GM23338 (cell line): Measurements from ENCODE around the gene GUCY1A2. TPM values are rescaled to one million over a fixed set of nuclear protein-coding genes. Genes with fewer than 3 reads are reported as not detected.

Experiments used
- ATAC-seq: fragments of 200-7000 bp; cut with Tn5 transposase; 3 replicates; pipeline ENCODE4 v1.9.1; 2020
- DNase-seq: peaks from one replicate; pipeline ENCODE4 v3.0.0-alpha.2; 2015; ENCODE audit warnings: low spot score
- H2AFZ ChIP-seq: fragments of 200-600 bp; sonication (generic); 2 replicates; pipeline ENCODE4 v1.8.0; 2016; ENCODE audit warnings: antibody characterized with exemption, mild to moderate bottlenecking, moderate library complexity
- H3F3A ChIP-seq: fragments of 200-600 bp; sonication (generic); replicated peaks from 2 replicates; pipeline ENCODE4 v1.8.0; 2017; ENCODE audit warnings: antibody characterized with exemption, mixed run types, low read depth
- H3K27ac ChIP-seq: fragments of 200-600 bp; sonication (generic); 2 replicates; pipeline ENCODE4 v1.6.1; 2016; ENCODE audit warnings: low read depth
- H3K27me3 ChIP-seq: fragments of 200-600 bp; sonication (generic); 2 replicates; pipeline ENCODE4 v1.8.0; 2016; ENCODE audit warnings: mild to moderate bottlenecking, mixed run types, moderate library complexity; ENCODE audit not compliant: insufficient read depth
- H3K36me3 ChIP-seq: fragments of 200-600 bp; sonication (generic); 2 replicates; pipeline ENCODE4 v1.8.0; 2016; ENCODE audit warnings: mild to moderate bottlenecking; ENCODE audit not compliant: insufficient read depth
- H3K4me1 ChIP-seq: fragments of 200-600 bp; sonication (generic); 2 replicates; pipeline ENCODE4 v1.8.0; 2016; ENCODE audit warnings: mild to moderate bottlenecking, moderate library complexity; ENCODE audit not compliant: insufficient read depth
- H3K4me2 ChIP-seq: fragments of 200-600 bp; sonication (generic); 2 replicates; pipeline ENCODE4 v1.7.1; 2017; ENCODE audit warnings: mixed run types
- H3K4me3 ChIP-seq: fragments of 200-600 bp; sonication (generic); 2 replicates; pipeline ENCODE4 v1.6.1; 2016; ENCODE audit warnings: mixed run types
- H3K79me2 ChIP-seq: fragments of 200-600 bp; sonication (generic); replicated peaks from 2 replicates; pipeline ENCODE4 v1.8.0; 2017; ENCODE audit warnings: mild to moderate bottlenecking; ENCODE audit not compliant: insufficient read depth
- H3K9me2 ChIP-seq: fragments of 200-600 bp; sonication (generic); 2 replicates; pipeline ENCODE4 v1.8.0; 2017; ENCODE audit not compliant: insufficient read depth
- H4K20me1 ChIP-seq: fragments of 200-600 bp; sonication (generic); replicated peaks from 2 replicates; pipeline ENCODE4 v1.8.0; 2017; ENCODE audit warnings: mild to moderate bottlenecking; ENCODE audit not compliant: insufficient read depth
- H3K27ac Mint-ChIP-seq: 2 replicates; pipeline ENCODE4 v1.8.0; 2020; ENCODE audit warnings: inconsistent platforms, mild to moderate bottlenecking, moderate library complexity, mixed read lengths
- H3K27me3 Mint-ChIP-seq: 3 replicates; pipeline ENCODE4 v1.8.0; 2022; ENCODE audit warnings: low read depth, mild to moderate bottlenecking, moderate library complexity, mixed read lengths, inconsistent platforms; ENCODE audit not compliant: insufficient read depth, poor library complexity
- H3K36me3 Mint-ChIP-seq: 3 replicates; pipeline ENCODE4 v1.8.0; 2021; ENCODE audit warnings: low read depth, mild to moderate bottlenecking, inconsistent platforms, moderate library complexity, mixed read lengths
- H3K4me1 Mint-ChIP-seq: 3 replicates; pipeline ENCODE4 v1.8.0; 2020; ENCODE audit warnings: mild to moderate bottlenecking, inconsistent platforms, mixed read lengths
- H3K4me3 Mint-ChIP-seq: 3 replicates; pipeline ENCODE4 v1.8.0; 2021; ENCODE audit warnings: moderate library complexity, mild to moderate bottlenecking, inconsistent platforms, mixed read lengths
- H3K9me3 Mint-ChIP-seq: 3 replicates; pipeline ENCODE4 v1.8.0; 2020; ENCODE audit warnings: moderate library complexity, mild to moderate bottlenecking, inconsistent platforms, mixed read lengths
- CREB1 ChIP-seq: fragments of 250-450 bp; sonication (Bioruptor Pico); IDR thresholded peaks from 2 replicates; pipeline ENCODE4 v1.5.0; 2020; ENCODE audit warnings: low read depth, mild to moderate bottlenecking, moderate library complexity
- CTCF ChIP-seq, 2 experiments: fragments of 200-600 bp in 1 of 2; sonication (generic) in 1 of 2; conservative IDR thresholded peaks; 2 replicates each; pipeline versions ENCODE4 v1.5.1 to v1.6.1; 2016 to 2017; ENCODE audit warnings: antibody characterized with exemption in 2 of 2, low read depth in 2 of 2, mild to moderate bottlenecking in 2 of 2, moderate library complexity in 1 of 2
- ETS1 ChIP-seq: IDR thresholded peaks from 2 replicates; pipeline ENCODE4 v1.6.1; 2016; ENCODE audit warnings: antibody characterized with exemption
- EZH2 ChIP-seq: fragments of 200-600 bp; sonication (generic); IDR thresholded peaks from one replicate; pipeline ENCODE4 v1.8.0; 2017; ENCODE audit warnings: antibody characterized with exemption, mild to moderate bottlenecking, low read depth; ENCODE audit not compliant: unreplicated experiment
- EZH2phosphoT487 ChIP-seq: fragments of 200-600 bp; sonication (generic); IDR thresholded peaks from one replicate; pipeline ENCODE4 v1.8.1; 2018; ENCODE audit warnings: antibody characterized with exemption; ENCODE audit not compliant: unreplicated experiment
- JUNB ChIP-seq: IDR thresholded peaks from one replicate; pipeline ENCODE4 v1.6.1; 2016; ENCODE audit warnings: antibody characterized with exemption; ENCODE audit not compliant: unreplicated experiment
- NANOG ChIP-seq: IDR thresholded peaks from 2 replicates; pipeline ENCODE4 v1.6.1; 2016; ENCODE audit warnings: antibody characterized with exemption, borderline replicate concordance
- POLR2AphosphoS5 ChIP-seq: IDR thresholded peaks from 2 replicates; pipeline ENCODE4 v1.6.1; 2016; ENCODE audit warnings: antibody characterized with exemption, low read depth
- REST ChIP-seq: IDR thresholded peaks from one replicate; pipeline ENCODE4 v1.6.1; 2018; ENCODE audit warnings: antibody characterized with exemption; ENCODE audit not compliant: unreplicated experiment
- STAT1 ChIP-seq: IDR thresholded peaks from one replicate; pipeline ENCODE4 v1.6.1; 2016; ENCODE audit warnings: antibody characterized with exemption; ENCODE audit not compliant: unreplicated experiment
- ZNF114 ChIP-seq: fragments of 250-450 bp; sonication (Bioruptor Pico); IDR thresholded peaks from 2 replicates; pipeline ENCODE4 v1.5.0; 2020; ENCODE audit warnings: mild to moderate bottlenecking, moderate library complexity
- ZNF331 ChIP-seq: fragments of 250-450 bp; sonication (Bioruptor Pico); IDR thresholded peaks from 2 replicates; pipeline ENCODE4 v1.5.0; 2020; ENCODE audit warnings: low read depth, mild to moderate bottlenecking, moderate library complexity
- ZNF462 ChIP-seq: fragments of 250-450 bp; sonication (Bioruptor Pico); IDR thresholded peaks from 2 replicates; pipeline ENCODE4 v1.5.0; 2020; ENCODE audit warnings: mild to moderate bottlenecking, moderate library complexity
- polyA plus RNA-seq: library from polyadenylated mRNA; unstranded; fragments of >200 nt; fragmentation: Nextera tagmentation; extraction: Ambion mirVana; gene quantifications from 2 replicates; pipeline ENCODE4 v1.2.1, GENCODE V29; 2016
- total RNA-seq: library from RNA; depleted of rRNA; stranded (reverse); fragments of >200 nt; shearing (Covaris generic); gene quantifications from 2 replicates; pipeline ENCODE4 v1.2.3, GENCODE V29; 2014

Gene GUCY1A2
- total and polyA plus RNA-seq, 2 experiments from 2014 or later = 0.36 to 1.4 TPM

- no peak overlapping the region for H3K27ac ChIP-seq
- no peaks in the 10 kb centered on the region for H3K79me2 ChIP-seq
- no peak overlapping the region for H3K4me3 Mint-ChIP-seq
- no peak for ATAC-seq
- DNase-seq = no peak
- H4K20me1 ChIP-seq = no peaks in the 10 kb centered on the region
- no peaks in the 10 kb centered on the region for H3K27me3 ChIP-seq
- H3K4me2 ChIP-seq = no peak overlapping the region
- H3K4me1 Mint-ChIP-seq = peaks cover 40% of the 10 kb centered on the region
- TF ChIP-seq STAT1 (no peak), JUNB (no peak), ZNF462 (CRISPR knock-in tag) (no peak), ETS1 (no peak), ZNF331 (CRISPR knock-in tag) (no peak), EZH2phosphoT487 (no peak), CTCF (conservative IDR thresholded peaks at IDR 0.05; ENCODE audit: low read depth in 2 of 2) (no peak), ZNF114 (no peak), EZH2 (no peak), REST (no peak), NANOG (no peak), CREB1 (no peak), POLR2AphosphoS5 (no peak)
- no peaks in the 10 kb centered on the region for H3K36me3 Mint-ChIP-seq
- no peak overlapping the region for H3K4me3 ChIP-seq
- peaks cover 34% of the 10 kb centered on the region for H3K4me1 ChIP-seq
- H3K27me3 Mint-ChIP-seq = no peaks in the 10 kb centered on the region
- H3K27ac Mint-ChIP-seq = no peak overlapping the region
- H3K36me3 ChIP-seq = no peaks in the 10 kb centered on the region
- no peaks in the 10 kb centered on the region for H3K9me3 Mint-ChIP-seq
- no peaks in the 10 kb centered on the region for H3K9me2 ChIP-seq
- H2AFZ ChIP-seq = no peak overlapping the region
- no peaks in the 10 kb centered on the region for H3F3A ChIP-seq
Observed at GRCh38 chr11:106962995-106963394, 55.3 kb downstream of the GUCY1A2 start.
